Fibroblast of lung (primary cell): Measurements from ENCODE around the gene NINL. TPM values are rescaled to one million over a fixed set of nuclear protein-coding genes. Genes with fewer than 3 reads are reported as not detected.
"Not testable (repeated sequence)": the region's sequence is repeated elsewhere in the genome, so short reads cannot be mapped to it uniquely, and the experiment has no call there.

Experiments used
- DNase-seq, 2 donors: peaks; one replicate each; pipeline versions ENCODE4 v3.0.0 to v3.0.0-alpha.2; 2010; ENCODE audit warnings: low read depth in 2 of 2
- H2AFZ ChIP-seq: 2 replicates; pipeline ENCODE4 v1.5.1; 2012; ENCODE audit warnings: low read length, control low read depth, inconsistent platforms
- H3K27ac ChIP-seq: 2 replicates; pipeline ENCODE4 v1.5.1; 2011; ENCODE audit warnings: low read length, control low read depth; ENCODE audit not compliant: insufficient read depth
- H3K27me3 ChIP-seq: 2 replicates; pipeline ENCODE4 v1.5.1; 2011; ENCODE audit warnings: mild to moderate bottlenecking, low read length; ENCODE audit not compliant: control insufficient read depth, insufficient read depth
- H3K36me3 ChIP-seq: 2 replicates; pipeline ENCODE4 v1.5.1; 2011; ENCODE audit warnings: low read length; ENCODE audit not compliant: control insufficient read depth, insufficient read depth
- H3K4me1 ChIP-seq: 2 replicates; pipeline ENCODE4 v1.5.1; 2011; ENCODE audit warnings: low read length; ENCODE audit not compliant: control insufficient read depth, insufficient read depth; ENCODE audit errors: extremely low read depth
- H3K4me2 ChIP-seq: 2 replicates; pipeline ENCODE4 v1.5.1; 2011; ENCODE audit warnings: low read length, control low read depth; ENCODE audit not compliant: insufficient read depth; ENCODE audit errors: extremely low read depth
- H3K4me3 ChIP-seq, 4 experiments: fragments of 200-600 bp in 1 of 4; sonication (generic) in 1 of 4; replicated peaks in 1 of 4; 2 replicates each; pipeline ENCODE4 v1.5.1; 2011 to 2016; ENCODE audit warnings: low read length in 4 of 4, low read depth in 3 of 4, mild to moderate bottlenecking in 3 of 4, control low read depth in 2 of 4, inconsistent platforms in 1 of 4, mixed read lengths in 1 of 4; ENCODE audit not compliant: insufficient read depth in 1 of 4; ENCODE audit errors: control extremely low read depth in 1 of 4
- H3K79me2 ChIP-seq: 2 replicates; pipeline ENCODE4 v1.5.1; 2012; ENCODE audit warnings: mild to moderate bottlenecking, low read length, inconsistent platforms; ENCODE audit not compliant: control insufficient read depth, insufficient read depth
- H3K9ac ChIP-seq: 2 replicates; pipeline ENCODE4 v1.5.1; 2011; ENCODE audit warnings: mild to moderate bottlenecking, low read length, control low read depth; ENCODE audit not compliant: insufficient read depth
- H3K9me3 ChIP-seq: 2 replicates; pipeline ENCODE4 v1.5.1; 2012; ENCODE audit warnings: low read depth, low read length; ENCODE audit not compliant: control insufficient read depth, insufficient read depth
- H4K20me1 ChIP-seq: 2 replicates; pipeline ENCODE4 v1.5.1; 2011; ENCODE audit warnings: low read length; ENCODE audit not compliant: control insufficient read depth, insufficient read depth; ENCODE audit errors: extremely low read depth
- CTCF ChIP-seq, 2 donors: IDR thresholded peaks in 1 of 2; conservative IDR thresholded peaks in 1 of 2; 1 replicate in 1 of 2; 2 replicates in 1 of 2; pipeline ENCODE4 v1.5.1; 2011 to 2012; ENCODE audit warnings: low read length in 2 of 2, control low read depth in 1 of 2, inconsistent platforms in 1 of 2, low read depth in 1 of 2, mild to moderate bottlenecking in 1 of 2
- EZH2 ChIP-seq: IDR thresholded peaks from 2 replicates; pipeline ENCODE4 v1.5.1; 2012; ENCODE audit warnings: low read length, control low read depth, mild to moderate bottlenecking; ENCODE audit errors: missing control alignments
- polyA plus RNA-seq, 2 donors: library from polyadenylated mRNA; depleted of rRNA in 1 of 2; stranded (reverse) in 1 of 2; unstranded in 1 of 2; fragments of >200 nt; gene quantifications; 2 replicates each; pipeline ENCODE4 v1.2.1, GENCODE V29; 2011 to 2012; ENCODE audit warnings: missing spikeins in 1 of 2
- total RNA-seq: library from RNA; depleted of rRNA; stranded (reverse); fragments of >200 nt; gene quantifications from 2 replicates; pipeline ENCODE4 v1.2.1, GENCODE V29; 2014

NINL gene
- total and polyA plus RNA-seq, 2 donors (not counting 1 experiment from before 2014, with no cell fraction given): 4.4 to 16.3 TPM

- TF ChIP-seq CTCF (conservative IDR thresholded peaks at IDR 0.05 in 1 of 2, IDR thresholded peaks at IDR 0.05 in 1 of 2; ENCODE audit: low read depth in 1 of 2, low read length in 2 of 2): no peak
- TF ChIP-seq EZH2: no peak
- DNase-seq: no peak
- no peaks in the 10 kb centered on the region for H3K79me2 ChIP-seq
These were observed 108.1 kb downstream of the NINL start for GRCh38 chr20:25477014-25477882.

GRCh38 chr20:25476106-25477013, 109.0 kb downstream of the NINL start:
- no peaks in the 10 kb centered on the region for H4K20me1 ChIP-seq
- no peaks in the 10 kb centered on the region for H3K4me1 ChIP-seq
- H3K27ac ChIP-seq: no peak overlapping the region
- H3K79me2 ChIP-seq: no peaks in the 10 kb centered on the region
- no peak overlapping the region for H3K4me2 ChIP-seq
- no peaks in the 10 kb centered on the region for H3K9me3 ChIP-seq
- no peak overlapping the region for H2AFZ ChIP-seq
- H3K9ac ChIP-seq: no peak overlapping the region
- TF ChIP-seq CTCF (conservative IDR thresholded peaks at IDR 0.05 in 1 of 2, IDR thresholded peaks at IDR 0.05 in 1 of 2; ENCODE audit: low read depth in 1 of 2, low read length in 2 of 2) (no peak), EZH2 (no peak)
- no peak for DNase-seq
- no peaks in the 10 kb centered on the region for H3K27me3 ChIP-seq
- peaks cover 5% of the 10 kb centered on the region for H3K36me3 ChIP-seq
- no peak overlapping the region for H3K4me3 ChIP-seq

More at GRCh38 chr20:25477014-25477882, 108.1 kb downstream of the NINL start:
- Histone ChIP-seq H3K27ac (no peak overlapping the region), H3K36me3 (peaks cover 5% of the 10 kb centered on the region), H3K9ac (no peak overlapping the region), H3K4me2 (no peak overlapping the region), H3K27me3 (no peaks in the 10 kb centered on the region), H3K9me3 (no peaks in the 10 kb centered on the region), H3K4me1 (no peaks in the 10 kb centered on the region), H3K4me3 (no peak overlapping the region), H2AFZ (no peak overlapping the region), H4K20me1 (no peaks in the 10 kb centered on the region)

- not testable (repeated sequence) for H3K4me3 ChIP-seq, H3K4me2 ChIP-seq, H3K36me3 ChIP-seq, H3K79me2 ChIP-seq, H4K20me1 ChIP-seq, H3K27ac ChIP-seq, H2AFZ ChIP-seq, H3K4me1 ChIP-seq, DNase-seq, H3K27me3 ChIP-seq, H3K9ac ChIP-seq, H3K9me3 ChIP-seq
These were observed 112.0 kb downstream of the NINL start for GRCh38 chr20:25473297-25473696.
